GM21529 (cell line): Measurements from ENCODE around the gene USP17L28.
"Not testable (repeated sequence)": the region's sequence is repeated elsewhere in the genome, so short reads cannot be mapped to it uniquely, and the experiment has no call there.

Experiments
- ATAC-seq: cut with Tn5 transposase; IDR thresholded peaks from one replicate; pipeline ENCODE4 v1.9.1; 2021; ENCODE audit not compliant: unreplicated experiment

USP17L28 gene, protein sequence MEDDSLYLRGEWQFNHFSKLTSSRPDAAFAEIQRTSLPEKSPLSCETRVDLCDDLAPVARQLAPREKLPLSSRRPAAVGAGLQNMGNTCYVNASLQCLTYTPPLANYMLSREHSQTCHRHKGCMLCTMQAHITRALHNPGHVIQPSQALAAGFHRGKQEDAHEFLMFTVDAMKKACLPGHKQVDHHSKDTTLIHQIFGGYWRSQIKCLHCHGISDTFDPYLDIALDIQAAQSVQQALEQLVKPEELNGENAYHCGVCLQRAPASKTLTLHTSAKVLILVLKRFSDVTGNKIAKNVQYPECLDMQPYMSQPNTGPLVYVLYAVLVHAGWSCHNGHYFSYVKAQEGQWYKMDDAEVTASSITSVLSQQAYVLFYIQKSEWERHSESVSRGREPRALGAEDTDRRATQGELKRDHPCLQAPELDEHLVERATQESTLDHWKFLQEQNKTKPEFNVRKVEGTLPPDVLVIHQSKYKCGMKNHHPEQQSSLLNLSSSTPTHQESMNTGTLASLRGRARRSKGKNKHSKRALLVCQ

DNA sequence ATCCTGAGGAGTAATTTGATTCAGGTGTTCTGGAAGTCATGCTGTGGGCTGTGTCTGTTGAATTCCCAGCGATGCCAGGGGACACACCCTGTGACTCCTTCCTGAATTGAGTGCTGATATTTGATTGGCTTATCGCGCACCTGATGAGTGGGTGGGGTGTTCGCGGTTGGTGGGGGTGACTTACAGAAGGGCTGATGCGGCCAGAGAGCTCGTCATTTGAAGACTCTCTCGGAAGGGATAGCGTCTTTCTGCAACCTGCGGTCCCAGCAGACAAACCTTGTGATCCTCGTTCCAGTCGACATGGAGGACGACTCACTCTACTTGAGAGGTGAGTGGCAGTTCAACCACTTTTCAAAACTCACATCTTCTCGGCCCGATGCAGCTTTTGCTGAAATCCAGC, at the start of gene USP17L28:
USP17L28 (plus strand) TSS at position 301 of the 400 bp plus-strand sequence; CDS start at position 301, 0 bp downstream.
- ATAC-seq, result not testable (repeated sequence)

DNA sequence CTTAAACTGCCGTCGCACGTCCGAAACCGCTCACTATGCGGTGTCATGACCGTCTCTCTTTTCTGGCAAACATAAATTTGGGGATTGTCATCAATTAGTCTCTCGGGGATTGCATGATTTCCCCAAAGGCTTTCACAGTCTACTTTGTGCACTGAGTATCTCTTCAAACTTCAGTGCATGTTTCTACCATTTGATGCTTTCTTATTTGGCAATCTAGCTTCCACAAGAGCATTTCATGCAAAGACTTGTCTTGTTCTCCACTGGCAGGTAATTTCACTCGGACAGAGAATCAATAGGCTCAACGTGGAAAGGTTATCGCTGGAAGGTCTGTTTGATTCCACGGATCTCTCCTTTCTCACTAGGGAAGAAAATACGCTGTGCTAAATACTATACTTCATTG, 24.5 kb upstream of the USP17L28 start:
- not testable (repeated sequence) for ATAC-seq

DNA sequence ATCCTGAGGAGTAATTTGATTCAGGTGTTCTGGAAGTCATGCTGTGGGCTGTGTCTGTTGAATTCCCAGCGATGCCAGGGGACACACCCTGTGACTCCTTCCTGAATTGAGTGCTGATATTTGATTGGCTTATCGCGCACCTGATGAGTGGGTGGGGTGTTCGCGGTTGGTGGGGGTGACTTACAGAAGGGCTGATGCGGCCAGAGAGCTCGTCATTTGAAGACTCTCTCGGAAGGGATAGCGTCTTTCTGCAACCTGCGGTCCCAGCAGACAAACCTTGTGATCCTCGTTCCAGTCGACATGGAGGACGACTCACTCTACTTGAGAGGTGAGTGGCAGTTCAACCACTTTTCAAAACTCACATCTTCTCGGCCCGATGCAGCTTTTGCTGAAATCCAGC, 23.8 kb upstream of the USP17L28 start, which contains the start of gene USP17L24:
USP17L24 (plus strand) TSS at position 301 of the 400 bp plus-strand sequence; CDS start at position 301, 0 bp downstream.
- not testable (repeated sequence) for ATAC-seq

DNA sequence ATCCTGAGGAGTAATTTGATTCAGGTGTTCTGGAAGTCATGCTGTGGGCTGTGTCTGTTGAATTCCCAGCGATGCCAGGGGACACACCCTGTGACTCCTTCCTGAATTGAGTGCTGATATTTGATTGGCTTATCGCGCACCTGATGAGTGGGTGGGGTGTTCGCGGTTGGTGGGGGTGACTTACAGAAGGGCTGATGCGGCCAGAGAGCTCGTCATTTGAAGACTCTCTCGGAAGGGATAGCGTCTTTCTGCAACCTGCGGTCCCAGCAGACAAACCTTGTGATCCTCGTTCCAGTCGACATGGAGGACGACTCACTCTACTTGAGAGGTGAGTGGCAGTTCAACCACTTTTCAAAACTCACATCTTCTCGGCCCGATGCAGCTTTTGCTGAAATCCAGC, 19.1 kb upstream of the USP17L28 start, which contains the start of gene USP17L25:
USP17L25 (plus strand) TSS at position 301 of the 400 bp plus-strand sequence; CDS start at position 301, 0 bp downstream.
- not testable (repeated sequence) for ATAC-seq

DNA sequence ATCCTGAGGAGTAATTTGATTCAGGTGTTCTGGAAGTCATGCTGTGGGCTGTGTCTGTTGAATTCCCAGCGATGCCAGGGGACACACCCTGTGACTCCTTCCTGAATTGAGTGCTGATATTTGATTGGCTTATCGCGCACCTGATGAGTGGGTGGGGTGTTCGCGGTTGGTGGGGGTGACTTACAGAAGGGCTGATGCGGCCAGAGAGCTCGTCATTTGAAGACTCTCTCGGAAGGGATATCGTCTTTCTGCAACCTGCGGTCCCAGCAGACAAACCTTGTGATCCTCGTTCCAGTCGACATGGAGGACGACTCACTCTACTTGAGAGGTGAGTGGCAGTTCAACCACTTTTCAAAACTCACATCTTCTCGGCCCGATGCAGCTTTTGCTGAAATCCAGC, 14.3 kb upstream of the USP17L28 start, which contains the start of gene USP17L26:
USP17L26 (plus strand) TSS at position 301 of the 400 bp plus-strand sequence; CDS start at position 301, 0 bp downstream.
- not testable (repeated sequence) for ATAC-seq

DNA sequence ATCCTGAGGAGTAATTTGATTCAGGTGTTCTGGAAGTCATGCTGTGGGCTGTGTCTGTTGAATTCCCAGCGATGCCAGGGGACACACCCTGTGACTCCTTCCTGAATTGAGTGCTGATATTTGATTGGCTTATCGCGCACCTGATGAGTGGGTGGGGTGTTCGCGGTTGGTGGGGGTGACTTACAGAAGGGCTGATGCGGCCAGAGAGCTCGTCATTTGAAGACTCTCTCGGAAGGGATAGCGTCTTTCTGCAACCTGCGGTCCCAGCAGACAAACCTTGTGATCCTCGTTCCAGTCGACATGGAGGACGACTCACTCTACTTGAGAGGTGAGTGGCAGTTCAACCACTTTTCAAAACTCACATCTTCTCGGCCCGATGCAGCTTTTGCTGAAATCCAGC, 9.6 kb upstream of the USP17L28 start, which contains the start of gene USP17L5:
USP17L5 (plus strand) TSS at position 301 of the 400 bp plus-strand sequence; CDS start at position 301, 0 bp downstream.
- ATAC-seq, result not testable (repeated sequence)

DNA sequence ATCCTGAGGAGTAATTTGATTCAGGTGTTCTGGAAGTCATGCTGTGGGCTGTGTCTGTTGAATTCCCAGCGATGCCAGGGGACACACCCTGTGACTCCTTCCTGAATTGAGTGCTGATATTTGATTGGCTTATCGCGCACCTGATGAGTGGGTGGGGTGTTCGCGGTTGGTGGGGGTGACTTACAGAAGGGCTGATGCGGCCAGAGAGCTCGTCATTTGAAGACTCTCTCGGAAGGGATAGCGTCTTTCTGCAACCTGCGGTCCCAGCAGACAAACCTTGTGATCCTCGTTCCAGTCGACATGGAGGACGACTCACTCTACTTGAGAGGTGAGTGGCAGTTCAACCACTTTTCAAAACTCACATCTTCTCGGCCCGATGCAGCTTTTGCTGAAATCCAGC, 4.8 kb upstream of the USP17L28 start, which contains the start of gene USP17L27:
USP17L27 (plus strand) TSS at position 301 of the 400 bp plus-strand sequence; CDS start at position 301, 0 bp downstream.
- not testable (repeated sequence) for ATAC-seq

DNA sequence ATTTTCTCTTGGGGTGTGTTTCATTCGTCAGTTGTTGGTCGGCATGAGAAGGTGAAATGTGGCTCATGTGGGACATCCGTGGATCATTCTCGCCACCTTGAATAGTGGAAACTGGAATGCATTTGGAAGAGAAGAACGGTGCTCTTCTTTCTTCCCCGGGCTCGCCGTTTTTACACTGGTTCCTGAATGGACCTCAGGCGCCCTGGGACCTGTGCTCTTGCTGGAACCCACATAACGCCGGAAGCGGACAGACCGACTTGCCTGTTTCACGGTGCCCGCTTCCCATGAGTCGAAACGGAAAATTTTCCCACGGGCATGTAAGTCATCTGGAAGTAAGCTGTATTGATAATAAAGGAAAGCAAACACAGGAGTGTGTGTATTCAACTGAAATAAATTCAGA, 2.2 kb downstream of the USP17L28 start:
- not testable (repeated sequence) for ATAC-seq

DNA sequence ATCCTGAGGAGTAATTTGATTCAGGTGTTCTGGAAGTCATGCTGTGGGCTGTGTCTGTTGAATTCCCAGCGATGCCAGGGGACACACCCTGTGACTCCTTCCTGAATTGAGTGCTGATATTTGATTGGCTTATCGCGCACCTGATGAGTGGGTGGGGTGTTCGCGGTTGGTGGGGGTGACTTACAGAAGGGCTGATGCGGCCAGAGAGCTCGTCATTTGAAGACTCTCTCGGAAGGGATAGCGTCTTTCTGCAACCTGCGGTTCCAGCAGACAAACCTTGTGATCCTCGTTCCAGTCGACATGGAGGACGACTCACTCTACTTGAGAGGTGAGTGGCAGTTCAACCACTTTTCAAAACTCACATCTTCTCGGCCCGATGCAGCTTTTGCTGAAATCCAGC, 4.6 kb downstream of the USP17L28 start, which contains the start of gene USP17L29:
USP17L29 (plus strand) TSS at position 301 of the 400 bp plus-strand sequence; CDS start at position 301, 0 bp downstream.
- ATAC-seq, result not testable (repeated sequence)

DNA sequence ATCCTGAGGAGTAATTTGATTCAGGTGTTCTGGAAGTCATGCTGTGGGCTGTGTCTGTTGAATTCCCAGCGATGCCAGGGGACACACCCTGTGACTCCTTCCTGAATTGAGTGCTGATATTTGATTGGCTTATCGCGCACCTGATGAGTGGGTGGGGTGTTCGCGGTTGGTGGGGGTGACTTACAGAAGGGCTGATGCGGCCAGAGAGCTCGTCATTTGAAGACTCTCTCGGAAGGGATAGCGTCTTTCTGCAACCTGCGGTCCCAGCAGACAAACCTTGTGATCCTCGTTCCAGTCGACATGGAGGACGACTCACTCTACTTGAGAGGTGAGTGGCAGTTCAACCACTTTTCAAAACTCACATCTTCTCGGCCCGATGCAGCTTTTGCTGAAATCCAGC, 14.1 kb downstream of the USP17L28 start, which contains the start of gene USP17L30:
USP17L30 (plus strand) TSS at position 301 of the 400 bp plus-strand sequence; CDS start at position 301, 0 bp downstream.
- ATAC-seq, result not testable (repeated sequence)

DNA sequence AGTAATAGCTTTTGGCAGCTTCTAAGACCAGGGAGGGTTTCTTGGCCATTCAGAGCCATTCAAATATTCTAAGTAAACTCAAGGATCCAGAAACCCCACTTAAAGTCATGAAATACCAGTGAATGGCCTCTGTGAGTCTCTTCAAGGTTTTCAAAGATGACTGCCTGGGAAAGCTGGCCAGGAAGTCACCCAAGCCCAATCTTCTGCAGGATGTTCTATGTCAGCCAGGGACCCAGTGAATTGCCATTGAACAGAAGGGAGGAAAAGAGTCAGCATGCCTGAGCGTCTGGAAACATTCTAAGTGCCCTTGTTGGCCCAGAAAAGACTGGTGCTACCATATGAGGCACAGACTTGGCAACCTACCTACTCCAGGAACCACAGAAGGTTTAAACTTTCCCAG, 31.2 kb downstream of the USP17L28 start:
- ATAC-seq, result not testable (repeated sequence)

DNA sequence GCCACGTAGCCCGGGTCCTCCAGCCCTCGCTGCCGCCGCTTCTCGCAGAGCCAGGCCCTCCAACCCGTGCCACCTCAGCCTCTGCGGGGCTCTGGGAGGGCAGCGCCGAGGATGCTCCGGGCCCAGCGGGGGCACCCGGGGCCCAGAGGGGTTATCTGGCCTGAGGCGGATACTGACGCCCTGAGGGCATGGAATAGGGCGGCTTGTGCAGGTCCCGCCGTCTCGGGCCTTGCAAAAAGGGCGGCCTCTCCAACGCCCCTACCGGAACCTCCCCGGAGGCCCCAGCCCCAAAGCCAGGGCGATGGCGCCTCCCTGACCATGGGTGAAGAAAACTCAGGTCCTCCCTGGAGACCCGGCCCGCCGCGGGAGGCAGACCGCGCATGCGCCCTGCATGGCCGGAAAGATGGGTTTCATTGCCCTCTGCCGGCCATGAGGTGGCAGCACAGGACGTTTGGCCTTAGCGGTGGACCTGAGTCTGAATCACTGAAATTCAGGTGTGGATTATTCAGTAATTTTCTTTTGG, 32.4 kb downstream of the USP17L28 start:
- ATAC-seq, result not testable (repeated sequence)

DNA sequence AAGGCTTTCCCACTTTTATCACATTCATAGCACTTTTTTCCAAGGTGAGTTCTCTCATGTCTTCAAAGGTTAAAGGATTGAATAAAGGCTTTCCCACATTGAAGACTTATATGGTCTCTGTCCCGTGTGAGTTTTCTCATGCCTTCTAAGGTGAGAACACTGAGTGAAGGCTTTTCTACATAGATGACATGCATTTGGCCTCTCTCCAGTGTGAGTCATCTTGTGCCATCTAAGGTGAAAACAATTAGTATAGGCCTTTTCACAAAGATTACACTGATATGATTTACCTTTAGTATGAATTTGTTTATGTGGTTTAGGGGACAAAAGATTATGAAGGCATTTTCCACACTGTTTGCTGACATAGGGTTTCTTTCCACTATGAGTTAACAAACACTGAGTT, 35.4 kb downstream of the USP17L28 start:
- ATAC-seq, result no peak

DNA sequence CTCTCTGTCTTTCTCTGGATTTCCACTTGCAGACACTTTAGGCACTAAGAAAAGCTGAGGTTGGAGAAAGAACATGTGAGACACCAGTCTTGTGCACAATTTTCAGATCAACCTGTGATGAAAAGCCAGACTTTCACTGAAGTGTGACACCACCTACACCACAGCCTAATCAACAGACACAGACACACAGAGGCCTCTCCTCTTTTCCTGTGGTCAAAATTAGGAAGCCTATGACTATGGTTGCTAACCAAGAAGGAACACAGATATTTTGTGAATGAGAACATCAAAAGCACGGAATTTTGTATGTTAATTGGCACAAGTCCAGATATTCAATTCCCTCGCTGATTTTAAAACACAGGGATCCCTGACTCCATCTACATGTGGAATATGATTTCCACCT, 40.3 kb downstream of the USP17L28 start:
- not testable (repeated sequence) for ATAC-seq
